ENCODE measurements around the gene RNU5D-1.

The RNU5D-1 gene

DNA sequence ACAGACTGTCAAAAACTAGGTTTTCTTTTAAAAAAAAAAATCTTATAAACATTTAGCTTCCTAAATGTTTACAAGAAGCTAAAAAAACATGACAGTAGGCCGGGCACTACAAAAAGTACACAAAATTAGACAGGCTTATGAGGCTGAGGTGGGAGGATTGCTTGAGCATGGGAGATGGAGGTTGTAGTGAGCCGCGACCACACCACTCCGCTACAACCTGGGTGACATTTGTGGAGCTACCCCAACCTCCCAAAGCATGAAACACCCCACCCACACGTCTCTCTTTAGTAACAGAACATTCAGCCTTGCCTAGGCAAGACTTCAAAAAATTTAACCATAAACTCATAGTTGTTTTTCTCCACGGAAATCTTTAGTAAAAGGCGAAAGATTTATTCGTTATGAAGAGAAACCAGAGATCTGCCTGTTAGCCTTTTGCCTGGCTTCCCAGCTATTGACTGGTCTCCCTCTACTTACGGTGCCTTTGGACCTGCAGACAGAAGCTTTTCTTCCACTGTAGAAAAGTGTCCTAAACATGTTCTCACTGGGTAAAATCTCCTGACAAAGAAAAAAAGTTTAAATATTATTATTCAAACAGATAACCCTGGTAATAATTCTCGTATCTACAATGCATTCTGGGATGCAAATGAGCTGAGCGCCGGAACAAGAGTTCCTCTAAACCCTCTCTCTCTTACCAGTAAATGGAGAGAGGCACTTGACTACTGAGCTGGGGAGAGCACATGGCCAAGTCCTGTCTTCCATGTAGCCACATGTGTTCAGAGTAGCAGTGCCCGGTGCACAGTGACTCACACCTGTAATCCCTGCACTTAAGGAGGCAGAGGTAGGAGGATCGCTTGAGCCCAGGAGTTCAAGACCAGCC lies 9.2 kb downstream of the RNU5D-1 start:
- no peaks in the 10 kb centered on the region for H3K9me3 ChIP-seq (ENCODE audit: low read length)
- no peaks in the 10 kb centered on the region for H3K9me2 ChIP-seq (ENCODE audit: low read depth, low read length)
- no peaks in the 10 kb centered on the region for H3K27me3 ChIP-seq (ENCODE audit: insufficient read depth, low read length)
- TF ChIP-seq, protein P1, sequence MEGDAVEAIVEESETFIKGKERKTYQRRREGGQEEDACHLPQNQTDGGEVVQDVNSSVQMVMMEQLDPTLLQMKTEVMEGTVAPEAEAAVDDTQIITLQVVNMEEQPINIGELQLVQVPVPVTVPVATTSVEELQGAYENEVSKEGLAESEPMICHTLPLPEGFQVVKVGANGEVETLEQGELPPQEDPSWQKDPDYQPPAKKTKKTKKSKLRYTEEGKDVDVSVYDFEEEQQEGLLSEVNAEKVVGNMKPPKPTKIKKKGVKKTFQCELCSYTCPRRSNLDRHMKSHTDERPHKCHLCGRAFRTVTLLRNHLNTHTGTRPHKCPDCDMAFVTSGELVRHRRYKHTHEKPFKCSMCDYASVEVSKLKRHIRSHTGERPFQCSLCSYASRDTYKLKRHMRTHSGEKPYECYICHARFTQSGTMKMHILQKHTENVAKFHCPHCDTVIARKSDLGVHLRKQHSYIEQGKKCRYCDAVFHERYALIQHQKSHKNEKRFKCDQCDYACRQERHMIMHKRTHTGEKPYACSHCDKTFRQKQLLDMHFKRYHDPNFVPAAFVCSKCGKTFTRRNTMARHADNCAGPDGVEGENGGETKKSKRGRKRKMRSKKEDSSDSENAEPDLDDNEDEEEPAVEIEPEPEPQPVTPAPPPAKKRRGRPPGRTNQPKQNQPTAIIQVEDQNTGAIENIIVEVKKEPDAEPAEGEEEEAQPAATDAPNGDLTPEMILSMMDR (IDR thresholded peaks at IDR 0.05; ENCODE audit: low read length), result no peak
- no peak for TF ChIP-seq EZH2 (IDR thresholded peaks at IDR 0.05; ENCODE audit: borderline replicate concordance, low read length)
- no peaks in the 10 kb centered on the region for H4K20me1 ChIP-seq (ENCODE audit: insufficient read depth, low read length)
- H3K4me3 ChIP-seq (ENCODE audit: low read depth, low read length, poor library complexity, severe bottlenecking), result no peak overlapping the region
- no peaks in the 10 kb centered on the region for H3K79me2 ChIP-seq (ENCODE audit: insufficient read depth, low read length)
- no peaks in the 10 kb centered on the region for H3K36me3 ChIP-seq (ENCODE audit: insufficient read depth, low read length)
- no peak overlapping the region for H2AFZ ChIP-seq (ENCODE audit: low read length)
- peaks cover 52% of the 10 kb centered on the region for H3K4me1 ChIP-seq (ENCODE audit: insufficient read depth, low read length, severe bottlenecking)
- peak overlapping the region; percentile 49 for H3K4me2 ChIP-seq (ENCODE audit: low read length)
- peaks cover 4% of the 10 kb centered on the region; the same call in 1 of the 2 replicates for H3F3A ChIP-seq (ENCODE audit: insufficient read depth, low read length)
- peak overlapping the region; percentile 60 for H3K9ac ChIP-seq (ENCODE audit: low read length)
- peak overlapping the region; percentile 94 for H3K27ac ChIP-seq (ENCODE audit: low read depth, low read length, poor library complexity, severe bottlenecking)

DNA sequence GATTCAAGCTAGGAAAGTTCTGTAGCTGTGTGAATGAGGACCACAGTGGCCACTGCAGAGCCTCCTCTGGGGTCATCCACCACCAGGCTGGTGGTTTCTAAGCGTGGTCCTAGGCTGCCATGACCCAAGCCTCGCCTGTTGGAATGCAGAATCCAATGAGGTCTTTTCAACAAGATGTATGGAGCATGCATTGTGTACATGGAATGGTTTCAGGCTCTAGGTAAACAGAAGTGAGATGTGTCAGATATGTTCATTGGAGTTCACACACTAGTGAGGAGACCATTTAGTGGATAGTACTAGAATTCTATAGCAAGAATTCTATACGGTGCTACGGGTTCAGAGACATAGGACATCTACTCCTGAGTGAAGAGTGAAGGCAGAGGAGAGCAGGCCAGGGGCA lies 10.7 kb downstream of the RNU5D-1 start:
- peaks cover 58% of the 10 kb centered on the region for H3K4me1 ChIP-seq (ENCODE audit: insufficient read depth, low read length, severe bottlenecking)

DNA sequence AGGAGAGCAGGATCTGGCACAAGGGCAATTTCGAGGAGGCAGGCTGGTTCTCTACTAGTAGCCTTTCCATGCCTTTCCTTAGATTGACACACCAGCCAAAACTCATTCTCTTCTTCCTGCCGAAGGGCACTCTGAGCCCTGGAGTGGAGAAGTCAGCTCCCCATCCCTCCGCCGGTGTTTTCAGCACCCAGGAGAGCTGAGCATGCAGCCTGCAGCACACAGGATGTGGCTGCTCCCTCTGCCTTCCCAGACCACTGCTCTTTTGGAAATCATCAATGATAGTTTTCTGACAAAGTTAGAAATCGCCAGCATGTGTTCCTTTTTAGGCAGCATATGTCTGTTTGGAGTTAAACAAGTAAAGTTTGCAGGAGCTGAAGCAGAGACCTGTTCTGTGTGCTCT lies 11.7 kb downstream of the RNU5D-1 start:
- Histone ChIP-seq H3K79me2 (ENCODE audit: insufficient read depth, low read length) (no peaks in the 10 kb centered on the region), H4K20me1 (ENCODE audit: insufficient read depth, low read length) (no peaks in the 10 kb centered on the region), H3K9me2 (ENCODE audit: low read depth, low read length) (no peaks in the 10 kb centered on the region), H3K36me3 (ENCODE audit: insufficient read depth, low read length) (no peaks in the 10 kb centered on the region), H3K4me2 (ENCODE audit: low read length) (no peak overlapping the region), H3F3A (ENCODE audit: insufficient read depth, low read length) (peaks cover 4% of the 10 kb centered on the region; the same call in 1 of the 2 replicates), H3K27me3 (ENCODE audit: insufficient read depth, low read length) (no peaks in the 10 kb centered on the region), H3K9ac (ENCODE audit: low read length) (no peak overlapping the region), H3K27ac (ENCODE audit: low read depth, low read length, poor library complexity, severe bottlenecking) (no peak overlapping the region), H3K4me1 (ENCODE audit: insufficient read depth, low read length, severe bottlenecking) (peaks cover 68% of the 10 kb centered on the region), H3K9me3 (ENCODE audit: low read length) (no peaks in the 10 kb centered on the region), H2AFZ (ENCODE audit: low read length) (no peak overlapping the region), H3K4me3 (ENCODE audit: low read depth, low read length, poor library complexity, severe bottlenecking) (no peak overlapping the region)
- TF ChIP-seq EZH2 (IDR thresholded peaks at IDR 0.05; ENCODE audit: borderline replicate concordance, low read length), result no peak
- TF ChIP-seq, protein P1 (IDR thresholded peaks at IDR 0.05; ENCODE audit: low read length), result no peak

More for the DNA sequence above, 10.7 kb downstream of the RNU5D-1 start:
- H3K27me3 ChIP-seq (ENCODE audit: insufficient read depth, low read length), result no peaks in the 10 kb centered on the region
- no peaks in the 10 kb centered on the region for H3K36me3 ChIP-seq (ENCODE audit: insufficient read depth, low read length)
- H3F3A ChIP-seq (ENCODE audit: insufficient read depth, low read length), result peaks cover 4% of the 10 kb centered on the region; the same call in 1 of the 2 replicates
- no peaks in the 10 kb centered on the region for H3K9me2 ChIP-seq (ENCODE audit: low read depth, low read length)
- TF ChIP-seq, protein P1 (IDR thresholded peaks at IDR 0.05; ENCODE audit: low read length), result no peak
- no peak for TF ChIP-seq EZH2 (IDR thresholded peaks at IDR 0.05; ENCODE audit: borderline replicate concordance, low read length)
- H3K79me2 ChIP-seq (ENCODE audit: insufficient read depth, low read length), result no peaks in the 10 kb centered on the region
- H2AFZ ChIP-seq (ENCODE audit: low read length), result no peak overlapping the region
- H3K9me3 ChIP-seq (ENCODE audit: low read length), result no peaks in the 10 kb centered on the region
- H3K27ac ChIP-seq (ENCODE audit: low read depth, low read length, poor library complexity, severe bottlenecking), result peak overlapping the region; percentile 94
- H4K20me1 ChIP-seq (ENCODE audit: insufficient read depth, low read length), result no peaks in the 10 kb centered on the region
- no peak overlapping the region for H3K4me2 ChIP-seq (ENCODE audit: low read length)
- H3K9ac ChIP-seq (ENCODE audit: low read length), result no peak overlapping the region
- no peak overlapping the region for H3K4me3 ChIP-seq (ENCODE audit: low read depth, low read length, poor library complexity, severe bottlenecking)

All from OCI-LY1 (cell line).